SK-MEL-5 (cell line): ENCODE data around the gene NINJ1. TPM values are rescaled to one million over a fixed set of nuclear protein-coding genes. Genes with fewer than 3 reads are reported as not detected.

ENCODE experiments used
- total RNA-seq: library from RNA; depleted of rRNA; stranded (reverse); fragments of >200 nt; shearing (Covaris generic); gene quantifications from 2 replicates; pipeline ENCODE4 v1.2.3, GENCODE V29; 2014; rRNA removed

The NINJ1 gene
- total RNA-seq, 1 experiment from 2014 or later, result 81.3 TPM

Other genes starting within 250 kb of the NINJ1 start
- 0.08 and 0.13 TPM in 2 replicates for gene FGD3, start 186.7 kb downstream of the NINJ1 start, total RNA-seq
- gene SUSD3, start 75.5 kb downstream of the NINJ1 start, total RNA-seq, result 0.90 and 1.3 TPM in 2 replicates
- 46.4 and 50.1 TPM in 2 replicates for gene CARD19, start 38.0 kb downstream of the NINJ1 start, total RNA-seq
- 2.4 and 3.4 TPM in 2 replicates for gene WNK2, start 49.9 kb upstream of the NINJ1 start, total RNA-seq